MM.1S (cell line): Measurements from ENCODE around the gene ETV6.

Experiments
- DNase-seq: peaks from one replicate; pipeline ENCODE4 v3.0.0-alpha.2; 2015
- H2AFZ ChIP-seq: fragments of 300-600 bp; sonication (generic); 2 replicates; pipeline ENCODE4 v1.6.0; 2016; ENCODE audit warnings: antibody characterized with exemption, low read length
- H3F3A ChIP-seq: fragments of 300-600 bp; sonication (generic); 2 replicates; pipeline ENCODE4 v1.6.1; 2016; ENCODE audit warnings: mild to moderate bottlenecking, antibody characterized with exemption, low read length, moderate library complexity, mixed read lengths; ENCODE audit not compliant: insufficient read depth
- H3K27ac ChIP-seq: fragments of 300-600 bp; sonication (generic); 2 replicates; pipeline ENCODE4 v1.5.1; 2016; ENCODE audit warnings: mild to moderate bottlenecking, low read length
- H3K27me3 ChIP-seq: fragments of 300-600 bp; sonication (generic); replicated peaks from 2 replicates; pipeline ENCODE4 v1.6.0; 2016; ENCODE audit warnings: low read length; ENCODE audit not compliant: insufficient read depth
- H3K36me3 ChIP-seq: fragments of 300-600 bp; sonication (generic); replicated peaks from 2 replicates; pipeline ENCODE4 v1.6.1; 2016; ENCODE audit warnings: mild to moderate bottlenecking, low read length, mixed read lengths; ENCODE audit not compliant: insufficient read depth
- H3K4me1 ChIP-seq: fragments of 300-600 bp; sonication (generic); 2 replicates; pipeline ENCODE4 v1.6.1; 2016; ENCODE audit warnings: low read length, mixed read lengths
- H3K4me2 ChIP-seq: fragments of 300-600 bp; sonication (generic); 2 replicates; pipeline ENCODE4 v1.6.0; 2016; ENCODE audit warnings: low read depth, low read length
- H3K4me3 ChIP-seq: fragments of 300-600 bp; sonication (generic); 2 replicates; pipeline ENCODE4 v1.5.1; 2016; ENCODE audit warnings: low read length, mixed read lengths
- H3K79me2 ChIP-seq: fragments of 300-600 bp; sonication (generic); 2 replicates; pipeline ENCODE4 v1.6.1; 2016; ENCODE audit warnings: mixed run types, low read length, mixed read lengths
- H3K9ac ChIP-seq: fragments of 300-600 bp; sonication (generic); 2 replicates; pipeline ENCODE4 v1.6.1; 2016; ENCODE audit warnings: low read length, mixed read lengths
- H3K9me2 ChIP-seq: fragments of 300-600 bp; sonication (generic); replicated peaks from 2 replicates; pipeline ENCODE4 v1.6.1; 2016; ENCODE audit warnings: mild to moderate bottlenecking, low read length, mixed read lengths; ENCODE audit not compliant: insufficient read depth
- H3K9me3 ChIP-seq: fragments of 300-600 bp; sonication (generic); replicated peaks from 2 replicates; pipeline ENCODE4 v1.6.1; 2016; ENCODE audit warnings: mild to moderate bottlenecking, low read length, mixed read lengths; ENCODE audit not compliant: insufficient read depth
- H4K20me1 ChIP-seq: fragments of 300-600 bp; sonication (generic); 2 replicates; pipeline ENCODE4 v1.6.1; 2016; ENCODE audit warnings: mild to moderate bottlenecking, low read length, moderate library complexity, mixed read lengths; ENCODE audit not compliant: insufficient read depth
- EZH2 ChIP-seq: fragments of 300-600 bp; sonication (generic); optimal IDR thresholded peaks from 2 replicates; pipeline ENCODE3; 2017; ENCODE audit warnings: low read depth, mild to moderate bottlenecking, antibody characterized with exemption, low read length, mixed read lengths
- EZH2phosphoT487 ChIP-seq: fragments of 300-600 bp; sonication (generic); IDR thresholded peaks from 2 replicates; pipeline ENCODE4 v1.6.1; 2018; ENCODE audit warnings: antibody characterized with exemption, low read length
- TF ChIP-seq, protein P1 (sequence below): fragments of 300-600 bp; sonication (generic); IDR thresholded peaks from 2 replicates; pipeline ENCODE4 v1.5.1; 2016; ENCODE audit warnings: antibody characterized with exemption, low read length, mixed read lengths

The ETV6 gene

DNA sequence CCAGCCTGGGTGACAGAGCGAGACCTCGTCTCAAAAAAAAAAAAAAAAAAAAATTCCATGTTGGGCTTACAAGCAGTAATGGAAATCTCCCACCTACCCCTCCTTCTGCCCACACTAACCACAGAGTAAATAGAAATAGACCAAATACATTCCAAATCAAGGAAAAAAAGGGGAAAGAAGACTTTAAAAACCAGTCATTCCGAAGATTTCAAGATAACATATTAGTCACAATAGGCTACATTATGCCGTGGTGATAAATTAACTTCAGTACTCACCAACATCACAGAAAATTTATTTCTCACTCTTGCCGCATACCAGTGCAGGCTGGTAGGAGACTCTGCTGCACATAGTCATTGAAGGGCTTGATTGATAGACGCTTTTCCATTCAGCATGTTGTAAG lies 15.5 kb upstream of the ETV6 start:
- Histone ChIP-seq H3F3A (no peaks in the 10 kb centered on the region), H2AFZ (no peak overlapping the region), H3K27ac (no peak overlapping the region), H3K4me1 (no peaks in the 10 kb centered on the region), H3K9me3 (no peaks in the 10 kb centered on the region), H3K27me3 (no peaks in the 10 kb centered on the region), H3K79me2 (no peaks in the 10 kb centered on the region), H4K20me1 (no peaks in the 10 kb centered on the region), H3K9me2 (no peaks in the 10 kb centered on the region), H3K9ac (no peak overlapping the region), H3K36me3 (no peaks in the 10 kb centered on the region), H3K4me2 (no peak overlapping the region), H3K4me3 (no peak overlapping the region)
- no peak for DNase-seq
- no peak for TF ChIP-seq EZH2
- TF ChIP-seq, protein P1, sequence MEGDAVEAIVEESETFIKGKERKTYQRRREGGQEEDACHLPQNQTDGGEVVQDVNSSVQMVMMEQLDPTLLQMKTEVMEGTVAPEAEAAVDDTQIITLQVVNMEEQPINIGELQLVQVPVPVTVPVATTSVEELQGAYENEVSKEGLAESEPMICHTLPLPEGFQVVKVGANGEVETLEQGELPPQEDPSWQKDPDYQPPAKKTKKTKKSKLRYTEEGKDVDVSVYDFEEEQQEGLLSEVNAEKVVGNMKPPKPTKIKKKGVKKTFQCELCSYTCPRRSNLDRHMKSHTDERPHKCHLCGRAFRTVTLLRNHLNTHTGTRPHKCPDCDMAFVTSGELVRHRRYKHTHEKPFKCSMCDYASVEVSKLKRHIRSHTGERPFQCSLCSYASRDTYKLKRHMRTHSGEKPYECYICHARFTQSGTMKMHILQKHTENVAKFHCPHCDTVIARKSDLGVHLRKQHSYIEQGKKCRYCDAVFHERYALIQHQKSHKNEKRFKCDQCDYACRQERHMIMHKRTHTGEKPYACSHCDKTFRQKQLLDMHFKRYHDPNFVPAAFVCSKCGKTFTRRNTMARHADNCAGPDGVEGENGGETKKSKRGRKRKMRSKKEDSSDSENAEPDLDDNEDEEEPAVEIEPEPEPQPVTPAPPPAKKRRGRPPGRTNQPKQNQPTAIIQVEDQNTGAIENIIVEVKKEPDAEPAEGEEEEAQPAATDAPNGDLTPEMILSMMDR = no peak
- TF ChIP-seq EZH2phosphoT487 = no peak

DNA sequence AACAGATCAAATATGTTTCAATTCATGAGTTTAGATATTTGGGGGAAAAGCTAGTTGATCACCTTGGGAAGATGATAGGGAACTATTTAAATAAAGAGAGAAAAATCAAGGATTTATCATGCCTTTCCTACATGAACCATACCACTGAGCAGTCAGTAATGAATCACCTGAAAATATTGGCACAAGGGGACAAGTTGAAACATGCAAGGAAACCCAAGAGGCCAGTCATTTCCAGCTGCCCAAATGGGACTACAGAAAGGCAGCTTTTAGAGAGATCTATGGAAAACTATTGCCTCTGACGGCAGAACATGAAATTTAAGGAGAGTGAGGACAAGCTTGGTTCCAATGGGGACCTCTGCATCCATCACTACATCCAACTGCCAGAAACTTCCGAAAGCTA lies 14.1 kb upstream of the ETV6 start:
- Histone ChIP-seq H3K27me3 (no peaks in the 10 kb centered on the region), H3K79me2 (no peaks in the 10 kb centered on the region), H3K36me3 (no peaks in the 10 kb centered on the region), H3K9ac (no peak overlapping the region), H3F3A (no peaks in the 10 kb centered on the region), H3K4me3 (no peak overlapping the region), H3K27ac (no peak overlapping the region), H3K4me1 (no peaks in the 10 kb centered on the region), H3K4me2 (no peak overlapping the region), H3K9me2 (no peaks in the 10 kb centered on the region), H3K9me3 (no peaks in the 10 kb centered on the region), H4K20me1 (no peaks in the 10 kb centered on the region), H2AFZ (no peak overlapping the region)
- no peak for DNase-seq
- TF ChIP-seq, protein P1 = no peak
- no peak for TF ChIP-seq EZH2phosphoT487
- TF ChIP-seq EZH2 = no peak

DNA sequence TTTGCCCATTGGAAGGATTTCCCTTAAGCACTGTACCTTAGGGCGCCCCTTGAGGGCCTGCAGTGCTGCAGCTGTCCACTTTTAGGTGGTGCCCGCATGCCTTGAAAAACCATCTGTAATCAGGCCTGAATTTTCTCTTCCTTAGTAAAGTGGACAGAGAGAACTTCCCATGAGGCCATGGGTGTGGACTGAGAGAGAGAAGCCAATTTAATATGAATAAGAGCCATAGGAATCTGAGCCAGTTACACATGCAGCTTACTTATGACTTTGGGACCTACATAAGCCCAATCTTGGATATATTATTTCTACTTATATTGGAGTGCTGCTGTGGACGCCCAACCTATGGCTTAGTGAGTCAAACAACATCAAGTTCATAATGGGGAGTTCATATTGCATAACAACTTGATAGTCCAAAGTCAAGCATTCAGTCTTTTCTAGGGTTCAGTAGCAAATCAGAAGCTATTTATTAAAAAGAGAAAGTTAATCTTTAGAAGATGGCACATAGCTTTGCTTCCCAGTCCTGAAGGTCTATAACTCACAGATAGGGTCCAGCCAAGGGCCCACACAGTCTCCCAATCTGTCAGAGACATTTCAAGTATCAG lies 11.1 kb upstream of the ETV6 start:
- Histone ChIP-seq H3K9me3 (no peaks in the 10 kb centered on the region), H3K4me1 (no peaks in the 10 kb centered on the region), H3K27ac (no peak overlapping the region), H3K9ac (no peak overlapping the region), H3K79me2 (no peaks in the 10 kb centered on the region), H3K4me3 (no peak overlapping the region), H3F3A (no peaks in the 10 kb centered on the region), H3K27me3 (no peaks in the 10 kb centered on the region), H3K9me2 (no peaks in the 10 kb centered on the region), H3K4me2 (no peak overlapping the region), H4K20me1 (no peaks in the 10 kb centered on the region), H3K36me3 (no peaks in the 10 kb centered on the region), H2AFZ (no peak overlapping the region)
- TF ChIP-seq EZH2 = no peak
- TF ChIP-seq, protein P1 = no peak
- no peak for TF ChIP-seq EZH2phosphoT487
- no peak for DNase-seq
